Measurements from ENCODE around the gene TBC1D1. TPM values are rescaled to one million over a fixed set of nuclear protein-coding genes. Genes with fewer than 3 reads are reported as not detected.

The TBC1D1 gene
- total RNA-seq, 1 donor from 2014 or later, result 92.7 TPM

DNA sequence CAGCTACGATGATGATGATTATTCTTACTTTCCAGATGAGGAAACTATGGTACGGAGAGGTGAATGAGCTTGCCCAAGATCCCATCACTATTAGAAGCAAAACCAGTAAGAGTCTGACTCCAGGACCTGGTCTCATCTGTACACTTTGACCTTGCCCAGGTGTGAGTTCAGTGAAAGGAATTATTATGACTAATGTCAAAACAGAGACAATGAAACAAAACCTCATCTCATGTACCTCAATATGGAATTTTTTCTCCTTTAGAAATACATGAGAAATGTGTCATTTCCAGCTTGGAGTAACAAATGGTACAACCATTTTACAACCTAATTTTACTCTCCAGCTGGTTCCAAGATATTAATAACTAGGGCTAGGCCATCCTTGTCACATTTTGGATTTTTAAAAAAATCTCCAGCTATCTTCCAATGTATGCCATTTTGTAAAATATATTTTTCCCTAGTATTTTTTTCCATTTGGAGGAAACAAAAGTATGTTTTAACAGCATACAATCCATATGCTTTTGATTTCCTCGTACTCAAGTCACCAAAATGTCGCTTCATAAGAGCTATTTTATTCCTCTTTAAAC, 283.1 kb downstream of the TBC1D1 start:
- H3K27ac Mint-ChIP-seq (ENCODE audit: unreplicated experiment), result no peak overlapping the region
- no peaks in the 10 kb centered on the region for H3K27me3 Mint-ChIP-seq (ENCODE audit: low read depth)
- no peaks in the 10 kb centered on the region for H3K36me3 Mint-ChIP-seq (ENCODE audit: low read depth)
- H3K4me1 Mint-ChIP-seq (ENCODE audit: low read depth), result peaks cover 3% of the 10 kb centered on the region
- DNase-seq (ENCODE audit: low spot score), result no peak
- TF ChIP-seq, protein P1, sequence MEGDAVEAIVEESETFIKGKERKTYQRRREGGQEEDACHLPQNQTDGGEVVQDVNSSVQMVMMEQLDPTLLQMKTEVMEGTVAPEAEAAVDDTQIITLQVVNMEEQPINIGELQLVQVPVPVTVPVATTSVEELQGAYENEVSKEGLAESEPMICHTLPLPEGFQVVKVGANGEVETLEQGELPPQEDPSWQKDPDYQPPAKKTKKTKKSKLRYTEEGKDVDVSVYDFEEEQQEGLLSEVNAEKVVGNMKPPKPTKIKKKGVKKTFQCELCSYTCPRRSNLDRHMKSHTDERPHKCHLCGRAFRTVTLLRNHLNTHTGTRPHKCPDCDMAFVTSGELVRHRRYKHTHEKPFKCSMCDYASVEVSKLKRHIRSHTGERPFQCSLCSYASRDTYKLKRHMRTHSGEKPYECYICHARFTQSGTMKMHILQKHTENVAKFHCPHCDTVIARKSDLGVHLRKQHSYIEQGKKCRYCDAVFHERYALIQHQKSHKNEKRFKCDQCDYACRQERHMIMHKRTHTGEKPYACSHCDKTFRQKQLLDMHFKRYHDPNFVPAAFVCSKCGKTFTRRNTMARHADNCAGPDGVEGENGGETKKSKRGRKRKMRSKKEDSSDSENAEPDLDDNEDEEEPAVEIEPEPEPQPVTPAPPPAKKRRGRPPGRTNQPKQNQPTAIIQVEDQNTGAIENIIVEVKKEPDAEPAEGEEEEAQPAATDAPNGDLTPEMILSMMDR (IDR thresholded peaks at IDR 0.05), result no peak
- no peak overlapping the region for H3K4me3 Mint-ChIP-seq (ENCODE audit: unreplicated experiment)
- H3K9me3 Mint-ChIP-seq (ENCODE audit: low read depth), result no peaks in the 10 kb centered on the region

DNA sequence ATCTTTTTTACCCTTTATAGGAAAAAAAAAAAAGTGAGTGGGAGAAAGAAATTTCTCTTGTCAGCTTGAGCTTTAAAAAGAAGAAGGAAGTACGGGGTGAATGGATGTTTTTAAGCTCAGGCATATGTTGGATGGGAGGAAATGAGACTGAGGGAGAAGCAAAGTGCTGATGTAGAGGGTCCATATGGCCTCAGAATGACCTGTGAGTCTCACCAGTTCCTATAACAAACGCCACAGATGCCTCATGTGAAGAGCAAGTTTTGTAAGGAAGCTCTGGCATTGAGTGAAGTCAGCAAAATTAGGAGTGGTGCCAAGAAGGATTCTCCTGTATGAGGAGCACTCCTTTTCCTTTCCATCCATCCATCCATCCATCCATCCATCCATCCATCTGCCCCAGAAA, 283.9 kb downstream of the TBC1D1 start:
- Mint-ChIP-seq H3K4me3 (ENCODE audit: unreplicated experiment) (no peak overlapping the region), H3K27me3 (ENCODE audit: low read depth) (no peaks in the 10 kb centered on the region), H3K36me3 (ENCODE audit: low read depth) (no peaks in the 10 kb centered on the region), H3K27ac (ENCODE audit: unreplicated experiment) (no peak overlapping the region), H3K9me3 (ENCODE audit: low read depth) (no peaks in the 10 kb centered on the region), H3K4me1 (ENCODE audit: low read depth) (peaks cover 2% of the 10 kb centered on the region)
- TF ChIP-seq, protein P1 (IDR thresholded peaks at IDR 0.05), result no peak
- DNase-seq (ENCODE audit: low spot score), result no peak

DNA sequence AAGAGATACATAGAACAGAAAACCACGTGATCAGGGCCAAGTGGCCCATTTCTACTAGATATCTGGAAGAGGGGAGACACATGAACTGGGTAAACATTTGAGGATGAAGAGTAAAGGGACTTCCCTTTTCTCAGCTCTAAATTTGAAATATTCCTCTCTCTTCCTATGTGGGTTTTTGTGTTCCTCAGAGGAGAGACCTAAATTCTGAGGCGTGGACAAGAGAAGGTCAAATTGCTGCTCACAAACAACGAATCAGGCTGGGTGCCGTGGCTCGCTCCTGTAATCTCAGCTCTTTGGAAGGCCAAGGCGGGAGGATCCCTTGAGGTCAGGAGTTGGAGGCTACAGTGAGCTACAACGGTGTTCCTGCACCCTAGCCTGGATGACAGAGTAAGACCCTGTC, 285.3 kb downstream of the TBC1D1 start:
- Mint-ChIP-seq H3K36me3 (ENCODE audit: low read depth) (no peaks in the 10 kb centered on the region), H3K27me3 (ENCODE audit: low read depth) (no peaks in the 10 kb centered on the region), H3K4me1 (ENCODE audit: low read depth) (peaks cover 7% of the 10 kb centered on the region), H3K4me3 (ENCODE audit: unreplicated experiment) (no peak overlapping the region), H3K27ac (ENCODE audit: unreplicated experiment) (no peak overlapping the region), H3K9me3 (ENCODE audit: low read depth) (no peaks in the 10 kb centered on the region)
- no peak for DNase-seq (ENCODE audit: low spot score)
- TF ChIP-seq, protein P1 (IDR thresholded peaks at IDR 0.05), result no peak

DNA sequence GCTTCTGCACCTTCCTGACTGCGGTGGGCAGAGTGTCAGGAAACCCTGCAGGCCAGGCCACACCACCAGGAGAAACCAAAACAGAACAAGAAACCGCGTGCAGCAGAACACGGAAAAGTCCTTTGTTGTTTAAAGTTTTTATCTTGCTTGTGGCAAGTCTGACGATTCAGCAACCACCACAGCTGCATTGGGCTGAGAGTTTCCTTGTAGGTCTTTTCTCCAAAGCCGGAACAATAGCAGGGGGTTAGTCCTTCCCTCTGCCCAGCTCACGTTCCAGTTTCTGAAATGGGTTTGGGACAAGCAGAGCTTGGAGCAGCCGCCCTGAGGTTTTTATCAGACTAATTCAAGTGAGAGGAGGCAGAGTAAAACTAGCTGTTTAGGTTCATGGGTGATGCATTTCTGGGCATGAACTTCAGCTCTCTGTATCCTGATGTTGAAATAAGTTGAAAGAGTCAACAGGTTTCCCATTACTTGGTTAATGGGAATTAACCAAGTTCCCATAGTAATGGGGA, 286.2 kb downstream of the TBC1D1 start:
- no peaks in the 10 kb centered on the region for H3K9me3 Mint-ChIP-seq (ENCODE audit: low read depth)
- TF ChIP-seq, protein P1 (IDR thresholded peaks at IDR 0.05), result no peak
- H3K4me1 Mint-ChIP-seq (ENCODE audit: low read depth), result peaks cover 7% of the 10 kb centered on the region
- no peaks in the 10 kb centered on the region for H3K36me3 Mint-ChIP-seq (ENCODE audit: low read depth)
- H3K4me3 Mint-ChIP-seq (ENCODE audit: unreplicated experiment), result no peak overlapping the region
- H3K27me3 Mint-ChIP-seq (ENCODE audit: low read depth), result no peaks in the 10 kb centered on the region
- DNase-seq (ENCODE audit: low spot score), result no peak
- H3K27ac Mint-ChIP-seq (ENCODE audit: unreplicated experiment), result no peak overlapping the region

DNA sequence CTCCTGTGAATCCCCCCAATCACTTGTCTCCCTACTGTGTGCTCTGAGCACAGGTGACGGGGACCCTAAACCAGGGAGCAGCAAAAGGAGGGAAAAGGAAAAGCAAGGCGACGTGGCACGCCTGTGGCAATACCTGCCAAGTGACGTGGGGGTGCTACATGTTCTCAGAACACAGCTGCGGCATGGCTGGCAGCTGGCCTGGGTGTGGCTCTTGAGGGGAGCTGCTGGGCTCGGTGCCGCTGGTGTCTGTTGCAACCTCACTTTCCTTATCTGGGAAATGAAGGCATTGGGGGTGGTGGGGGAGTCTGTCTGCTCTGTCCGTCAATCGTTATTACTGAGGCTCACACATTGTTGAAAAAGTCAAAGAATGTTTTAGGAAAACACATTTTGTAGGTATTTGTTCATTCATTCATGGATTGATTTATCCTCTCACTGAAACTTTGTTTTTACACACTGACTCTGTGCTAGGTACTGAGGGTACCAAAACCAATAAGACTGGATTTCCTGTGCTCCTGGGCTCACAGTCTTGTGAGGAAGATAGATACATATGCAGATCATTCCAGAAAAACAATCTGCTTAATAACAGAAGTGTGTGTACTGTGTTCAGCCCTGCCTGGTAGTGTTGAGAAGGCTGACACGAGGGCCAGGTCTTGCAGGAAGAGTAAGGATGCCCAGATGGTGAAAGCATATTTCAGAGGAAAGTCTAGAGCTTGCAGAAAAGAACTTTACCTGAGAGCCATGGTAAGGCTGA, 286.9 kb downstream of the TBC1D1 start:
- Mint-ChIP-seq H3K4me3 (ENCODE audit: unreplicated experiment) (no peak overlapping the region), H3K9me3 (ENCODE audit: low read depth) (no peaks in the 10 kb centered on the region), H3K27me3 (ENCODE audit: low read depth) (no peaks in the 10 kb centered on the region), H3K27ac (ENCODE audit: unreplicated experiment) (no peak overlapping the region), H3K36me3 (ENCODE audit: low read depth) (no peaks in the 10 kb centered on the region), H3K4me1 (ENCODE audit: low read depth) (peaks cover 7% of the 10 kb centered on the region)
- DNase-seq (ENCODE audit: low spot score), result no peak
- TF ChIP-seq, protein P1 (IDR thresholded peaks at IDR 0.05), result no peak
